Measurements from ENCODE around the gene LYZL4.

Gene LYZL4, protein sequence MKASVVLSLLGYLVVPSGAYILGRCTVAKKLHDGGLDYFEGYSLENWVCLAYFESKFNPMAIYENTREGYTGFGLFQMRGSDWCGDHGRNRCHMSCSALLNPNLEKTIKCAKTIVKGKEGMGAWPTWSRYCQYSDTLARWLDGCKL

GRCh38 chr3:42410370-42411131 is at the start of gene LYZL4:
Gene LYZL4 (minus strand): TSS chr3:42410610. CDS start chr3:42407251, 3,359 bp downstream.
- no peak for DNase-seq (ENCODE audit: low read depth in 2 of 2)

GRCh38 chr3:42459151-42459550 is 48.7 kb upstream of the LYZL4 start:
- DNase-seq (ENCODE audit: low read depth in 2 of 2): no peak

DNA sequence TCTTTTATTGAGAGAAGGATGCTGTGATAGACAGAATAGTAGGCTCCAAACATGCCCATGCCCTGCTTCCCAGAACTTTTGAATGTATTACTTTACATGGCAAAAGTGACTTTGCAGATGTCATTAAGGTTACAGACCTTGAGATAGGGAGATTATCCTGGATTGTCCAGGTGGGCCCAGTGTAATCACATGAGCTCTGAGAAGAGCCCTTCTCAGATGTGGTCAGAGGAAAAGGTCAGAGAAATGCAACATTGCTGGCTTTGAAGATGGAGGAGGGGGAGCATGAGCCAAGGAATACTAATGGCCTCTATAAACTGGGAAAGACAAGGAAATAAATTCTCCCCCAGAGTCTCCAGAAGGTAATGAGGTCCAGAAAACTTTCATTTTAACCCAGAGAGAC is 45.8 kb upstream of the LYZL4 start:
- DNase-seq (ENCODE audit: low read depth in 2 of 2): no peak

GRCh38 chr3:42451546-42452230 is 41.3 kb upstream of the LYZL4 start:
- no peak for DNase-seq (ENCODE audit: low read depth in 2 of 2)

DNA sequence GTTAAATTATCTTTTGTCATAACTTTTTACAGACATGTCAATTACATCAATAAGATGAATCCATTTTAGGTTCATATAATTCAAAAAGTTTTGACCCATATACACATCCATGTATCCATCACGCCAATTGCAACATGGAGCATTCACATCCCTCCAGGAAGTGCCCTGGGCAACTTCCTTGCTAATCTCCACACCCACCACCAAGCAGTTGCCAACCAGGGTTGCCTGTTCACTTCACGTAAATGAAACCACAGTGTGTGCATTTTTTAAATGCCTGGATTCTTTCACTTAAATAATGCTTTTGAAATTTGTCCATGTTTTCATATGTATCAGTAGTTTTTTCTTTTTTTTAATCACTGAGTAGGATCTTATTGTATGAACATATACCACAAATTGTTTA is 40.7 kb upstream of the LYZL4 start:
- DNase-seq (ENCODE audit: low read depth in 2 of 2): no peak

- no peak for DNase-seq (ENCODE audit: low read depth in 2 of 2)
Measured at GRCh38 chr3:42450567-42450966, 40.2 kb upstream of the LYZL4 start.

GRCh38 chr3:42447481-42447880 is 37.1 kb upstream of the LYZL4 start:
- DNase-seq (ENCODE audit: low read depth in 2 of 2): no peak

- no peak for DNase-seq (ENCODE audit: low read depth in 2 of 2)
Measured at GRCh38 chr3:42446111-42447050, 36.0 kb upstream of the LYZL4 start.

DNA sequence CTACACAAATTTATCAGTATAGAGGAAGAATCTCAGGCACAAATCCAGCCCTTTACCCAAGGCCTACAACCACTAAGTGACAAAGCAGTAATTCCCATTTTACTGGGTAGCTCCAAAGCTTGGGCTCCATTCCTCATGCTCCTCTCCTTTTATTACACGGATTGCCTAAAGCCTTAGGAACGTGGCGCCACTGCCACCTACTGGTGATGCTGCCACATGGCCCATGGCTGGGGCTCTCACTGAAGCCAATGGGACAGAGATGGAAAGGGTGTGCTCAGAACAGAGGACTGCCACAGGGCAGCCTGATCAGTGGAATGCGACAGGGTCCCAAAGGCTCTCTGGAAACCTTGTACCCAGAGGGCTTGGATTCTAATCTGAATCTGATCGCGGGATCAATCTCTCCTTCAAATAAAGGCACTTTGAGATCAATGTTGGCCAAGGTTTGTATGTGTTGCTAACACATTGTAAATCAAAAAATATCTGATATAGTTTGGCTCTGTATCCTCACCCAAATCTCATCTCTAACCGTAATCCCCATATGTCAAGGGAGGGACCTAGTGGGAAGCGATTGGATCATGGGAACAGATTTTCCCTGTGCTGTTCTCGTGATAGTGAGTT is 33.5 kb upstream of the LYZL4 start:
- DNase-seq (ENCODE audit: low read depth in 2 of 2): peak; percentile 56 to 66

GRCh38 chr3:42443292-42443691 is 32.9 kb upstream of the LYZL4 start:
- DNase-seq (ENCODE audit: low read depth in 2 of 2): no peak

DNA sequence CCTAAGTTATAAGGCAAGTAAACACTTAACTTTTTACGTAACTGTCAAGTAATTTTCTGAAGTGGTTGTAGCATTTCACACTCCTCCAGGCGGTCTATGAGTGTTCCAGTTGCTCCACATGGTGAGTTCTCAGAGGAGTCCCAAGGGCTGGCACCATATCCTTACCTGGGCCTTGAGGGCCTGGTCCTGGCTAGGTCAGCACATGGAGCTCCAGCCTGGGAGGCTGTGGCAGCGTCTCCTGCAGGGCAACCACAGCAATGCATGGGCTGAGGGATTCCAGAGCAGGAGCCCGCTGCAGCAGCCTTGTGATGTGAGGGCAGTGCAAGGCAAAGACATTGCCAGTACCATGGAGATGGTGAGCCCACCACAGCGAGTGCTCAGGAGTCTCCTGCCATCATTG is 32.2 kb upstream of the LYZL4 start:
- DNase-seq (ENCODE audit: low read depth in 2 of 2): no peak

- DNase-seq (ENCODE audit: low read depth in 2 of 2): no peak
Measured at GRCh38 chr3:42441791-42442190, 31.4 kb upstream of the LYZL4 start.

DNA sequence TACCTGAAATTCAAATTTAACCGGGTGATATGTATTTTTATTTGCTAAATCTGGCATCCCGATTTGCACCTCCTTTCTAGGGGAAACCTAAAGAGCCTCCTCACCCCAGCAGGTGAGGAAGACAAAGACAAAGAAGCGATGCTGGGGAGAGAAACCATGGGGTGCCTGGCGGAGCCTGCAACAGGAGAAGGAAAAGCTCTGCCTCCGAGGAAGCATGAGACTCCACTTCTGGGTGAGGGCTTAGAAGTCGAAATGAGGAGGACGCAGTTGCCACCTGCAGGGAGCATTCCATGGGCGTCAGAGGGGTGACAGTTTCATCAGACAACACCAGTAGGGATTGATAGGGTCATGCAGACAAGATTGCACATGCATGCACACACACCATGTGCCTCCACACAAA is 30.5 kb upstream of the LYZL4 start:
- no peak for DNase-seq (ENCODE audit: low read depth in 2 of 2)

DNA sequence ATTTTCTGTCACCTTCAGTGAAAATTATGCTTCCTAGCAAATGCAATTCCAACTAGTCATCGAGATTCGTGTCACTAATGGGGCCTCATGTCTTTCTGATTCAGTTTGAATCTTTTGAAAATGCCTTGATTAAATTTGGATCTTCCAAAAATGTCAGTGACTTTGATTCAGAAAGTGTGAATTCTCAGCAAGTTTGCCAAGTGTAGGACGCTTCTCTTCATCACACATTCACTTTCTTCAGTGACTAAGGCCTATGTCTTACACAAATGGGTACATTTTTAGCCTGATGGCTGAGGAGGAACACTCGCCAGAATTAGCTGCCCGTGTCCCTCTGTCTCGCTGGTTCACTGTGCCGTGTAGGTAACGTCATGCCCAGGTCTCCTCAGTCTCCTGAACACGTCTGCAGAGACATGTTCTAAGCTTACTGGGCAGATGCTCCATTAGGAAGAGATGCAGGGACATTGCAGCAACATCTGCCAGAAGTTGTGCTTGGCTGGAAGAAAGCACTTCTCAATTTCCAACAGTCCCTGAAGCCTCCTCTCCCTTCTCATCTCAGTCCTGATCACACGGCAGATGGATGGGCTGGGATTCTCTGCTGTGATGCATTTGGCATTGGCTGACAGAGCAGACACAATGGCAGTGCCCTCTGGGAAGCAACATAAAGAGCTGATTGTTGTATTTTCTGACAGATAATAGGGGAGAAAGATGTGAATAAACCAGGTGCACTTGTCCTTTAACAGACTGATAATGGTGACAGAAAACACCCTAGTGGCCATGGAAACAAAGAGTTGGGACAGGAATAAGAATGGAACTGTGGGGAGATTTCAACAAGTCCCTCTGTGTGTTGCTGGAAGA is 29.1 kb upstream of the LYZL4 start:
- no peak for DNase-seq (ENCODE audit: low read depth in 2 of 2)

GRCh38 chr3:42438758-42439157 is 28.3 kb upstream of the LYZL4 start:
- DNase-seq (ENCODE audit: low read depth in 2 of 2): no peak

DNA sequence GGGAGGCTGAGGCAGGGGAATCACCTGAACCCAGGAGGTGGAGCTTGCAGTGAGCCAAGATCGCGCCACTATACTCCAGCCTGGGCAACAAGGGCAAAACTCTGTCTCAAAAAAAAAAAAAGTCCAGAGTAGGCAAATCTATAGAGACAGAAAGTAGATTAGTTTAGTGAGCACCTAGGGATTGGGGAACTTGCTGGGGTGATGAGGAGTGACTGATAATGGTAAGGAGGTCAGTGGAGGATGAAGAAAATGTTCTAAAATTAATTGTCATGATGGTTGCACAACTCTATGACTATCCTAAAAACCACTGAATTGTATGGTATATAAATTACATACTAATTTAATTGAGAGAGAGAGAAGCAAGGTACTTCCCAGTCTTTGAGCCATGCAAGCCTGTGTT is 27.8 kb upstream of the LYZL4 start:
- DNase-seq (ENCODE audit: low read depth in 2 of 2): no peak

- DNase-seq (ENCODE audit: low read depth in 2 of 2): no peak
Measured at GRCh38 chr3:42434777-42435380, 24.5 kb upstream of the LYZL4 start.

GRCh38 chr3:42432485-42432884 is 22.1 kb upstream of the LYZL4 start:
- no peak for DNase-seq (ENCODE audit: low read depth in 2 of 2)

DNA sequence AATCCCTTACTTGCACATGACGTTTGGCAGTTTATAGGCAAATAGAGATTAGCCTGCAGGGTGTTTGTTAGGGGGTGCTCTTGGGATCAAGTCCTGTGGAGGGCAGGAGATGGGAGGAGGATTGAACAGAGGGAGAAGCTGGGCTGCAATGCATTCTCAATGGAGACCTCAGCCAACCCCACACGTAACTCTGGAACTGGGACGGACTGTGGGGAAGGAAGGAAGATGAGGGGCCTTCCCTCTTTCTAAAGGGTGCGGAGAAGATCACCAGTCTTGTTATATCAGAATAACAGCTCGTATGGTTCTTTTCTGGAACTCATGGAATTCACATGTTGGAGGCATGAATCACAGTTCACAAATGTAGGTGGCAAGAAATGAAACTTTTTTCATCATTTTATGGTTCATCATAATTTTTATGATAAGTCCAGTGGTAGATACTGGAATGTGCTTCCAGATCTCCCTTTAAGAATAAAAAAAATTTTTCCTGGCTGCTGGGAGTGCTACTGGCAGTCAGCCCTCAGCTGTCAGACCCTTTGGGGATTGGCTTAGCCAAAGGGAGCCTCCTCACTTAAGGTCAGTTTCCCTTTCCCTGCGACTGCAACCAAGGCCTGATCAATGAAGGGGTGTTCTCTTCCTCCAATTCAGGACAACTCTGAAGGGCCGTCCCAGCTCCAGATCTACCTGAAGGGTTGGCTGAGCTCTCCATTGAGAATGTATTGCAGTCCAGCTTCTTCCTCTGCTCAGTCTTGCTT is 20.5 kb upstream of the LYZL4 start:
- no peak for DNase-seq (ENCODE audit: low read depth in 2 of 2)
